Mucosa of rectum (tissue), 2 donors: ENCODE data around the gene SLC1A7.

Source experiments
- H3K27ac ChIP-seq, 2 donors: one replicate each; pipeline ENCODE4 v1.7.0; 2013; ENCODE audit warnings: inconsistent platforms in 2 of 2, low read depth in 2 of 2, low read length in 2 of 2
- H3K27me3 ChIP-seq, 2 donors: one replicate each; pipeline ENCODE4 v1.7.0; 2013; ENCODE audit warnings: low read length in 2 of 2; ENCODE audit not compliant: control insufficient read depth in 2 of 2, insufficient read depth in 2 of 2
- H3K36me3 ChIP-seq, 2 donors: one replicate each; pipeline ENCODE4 v1.7.0; 2013; ENCODE audit warnings: low read length in 2 of 2; ENCODE audit not compliant: control insufficient read depth in 2 of 2, insufficient read depth in 2 of 2
- H3K4me1 ChIP-seq, 2 donors: one replicate each; pipeline ENCODE4 v1.7.0; 2013; ENCODE audit warnings: low read length in 2 of 2, mild to moderate bottlenecking in 1 of 2; ENCODE audit not compliant: control insufficient read depth in 2 of 2, insufficient read depth in 2 of 2
- H3K4me3 ChIP-seq, 2 donors: one replicate each; pipeline ENCODE4 v1.7.0; 2013; ENCODE audit warnings: low read length in 2 of 2
- H3K9ac ChIP-seq, 2 donors: one replicate each; pipeline ENCODE4 v1.7.0; 2013; ENCODE audit warnings: low read length in 2 of 2, low read depth in 1 of 2, mild to moderate bottlenecking in 1 of 2
- H3K9me3 ChIP-seq, 2 donors: one replicate each; pipeline ENCODE4 v1.7.0; 2013; ENCODE audit warnings: low read length in 2 of 2; ENCODE audit not compliant: control insufficient read depth in 2 of 2
- donor health status: healthy.
- donor health status: Normal muscosa, but diverticular disease.

Gene SLC1A7

DNA sequence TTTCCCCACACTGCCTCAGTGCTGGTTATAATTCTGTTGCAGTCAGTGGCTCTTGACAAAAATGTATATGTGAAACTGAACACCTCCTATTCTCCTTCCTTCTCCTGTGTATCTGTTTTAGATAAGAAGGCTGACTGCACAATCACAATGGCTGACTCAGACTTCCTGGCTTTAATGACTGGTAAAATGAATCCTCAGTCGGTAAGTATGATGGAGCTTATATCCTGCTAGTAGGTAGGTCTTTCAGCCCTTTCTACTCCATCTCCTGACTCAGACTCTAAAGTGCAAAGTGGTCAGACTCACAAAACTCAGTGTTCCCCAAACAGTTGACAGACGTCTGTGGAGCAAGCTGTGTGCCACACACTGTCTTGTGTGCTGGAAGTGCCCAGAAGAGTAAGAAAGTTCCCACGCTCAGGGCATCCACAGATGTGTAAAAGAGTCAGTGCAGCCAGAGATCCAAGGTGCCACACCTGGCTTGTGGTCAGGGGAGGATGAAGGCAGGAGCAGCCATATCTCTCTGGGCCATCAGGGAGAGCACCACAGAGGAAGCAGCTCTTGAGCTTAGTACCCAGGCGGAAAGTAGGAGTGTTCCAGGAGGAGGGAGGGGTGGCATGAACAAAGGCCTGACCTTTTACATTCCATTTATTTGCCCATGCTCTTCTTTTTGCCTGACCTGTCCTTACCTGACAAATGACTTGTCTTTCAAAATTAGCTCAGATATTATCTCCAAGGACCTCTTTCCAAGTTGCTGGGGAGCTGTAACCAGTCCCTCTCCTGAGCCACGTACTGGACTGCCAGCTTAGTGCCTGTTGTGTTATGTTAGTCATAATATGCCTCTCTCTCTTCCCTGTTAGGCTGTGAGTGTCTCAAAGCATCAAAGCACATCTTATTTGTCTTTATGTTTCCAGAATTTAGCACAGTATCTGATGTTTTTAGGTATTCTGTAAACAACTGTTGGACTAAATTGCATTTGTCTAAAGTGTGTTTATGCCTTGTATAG lies 94.4 kb downstream of the SLC1A7 start:
- no peak overlapping the region for H3K4me3 ChIP-seq
- H3K4me1 ChIP-seq, result no peaks in the 10 kb centered on the region
- no peaks in the 10 kb centered on the region for H3K27me3 ChIP-seq
- H3K9ac ChIP-seq, result no peak overlapping the region
- no peak overlapping the region for H3K27ac ChIP-seq
- peaks cover 24 to 38% of the 10 kb centered on the region in 2 donors for H3K36me3 ChIP-seq
- no peaks in the 10 kb centered on the region for H3K9me3 ChIP-seq

DNA sequence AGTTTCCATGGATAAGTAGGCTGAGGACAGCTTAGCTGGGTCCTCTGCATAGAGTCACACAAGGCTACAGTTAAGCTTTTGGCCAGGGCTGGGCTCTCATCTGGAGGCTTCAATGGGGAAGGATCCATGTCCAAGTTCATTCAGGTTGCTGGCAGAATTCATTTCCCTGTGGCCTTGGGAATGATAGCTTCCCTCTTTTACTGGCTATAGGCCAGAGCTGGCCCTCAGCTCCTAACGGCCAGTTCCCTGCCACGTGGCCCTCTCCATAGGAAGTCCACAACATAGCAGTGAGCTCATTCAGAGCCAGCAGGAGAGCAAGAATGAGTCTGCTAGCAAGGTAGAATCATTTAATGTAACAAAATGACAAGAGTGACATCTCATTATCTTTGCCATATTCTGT lies 95.5 kb downstream of the SLC1A7 start:
- no peak overlapping the region for H3K4me3 ChIP-seq
- H3K4me1 ChIP-seq, result no peaks in the 10 kb centered on the region
- peaks cover 29 to 35% of the 10 kb centered on the region in 2 donors for H3K36me3 ChIP-seq
- no peaks in the 10 kb centered on the region for H3K9me3 ChIP-seq
- H3K9ac ChIP-seq, result no peak overlapping the region
- H3K27ac ChIP-seq, result no peak overlapping the region
- H3K27me3 ChIP-seq, result no peaks in the 10 kb centered on the region

DNA sequence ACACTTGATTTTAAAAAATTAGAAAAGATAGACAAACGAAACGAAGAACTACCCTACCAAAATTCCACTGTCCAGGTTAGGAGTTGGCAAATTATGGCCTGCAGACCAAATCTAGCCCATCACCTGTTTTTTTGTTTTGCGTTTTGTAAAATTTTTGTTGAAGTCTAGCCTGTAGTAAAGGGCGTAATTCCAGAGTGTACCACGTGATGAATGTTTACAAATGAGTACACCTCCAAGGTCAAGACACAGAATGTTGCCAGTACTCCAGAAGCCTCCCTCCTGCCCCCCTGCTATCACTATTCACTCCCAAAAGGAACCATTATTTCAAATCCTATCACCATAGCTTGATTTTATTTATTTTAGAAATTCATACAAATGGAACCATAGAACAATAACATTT lies 97.5 kb downstream of the SLC1A7 start:
- no peak overlapping the region for H3K9ac ChIP-seq
- H3K4me3 ChIP-seq, result no peak overlapping the region
- no peak overlapping the region for H3K27ac ChIP-seq
- no peaks in the 10 kb centered on the region for H3K27me3 ChIP-seq
- H3K36me3 ChIP-seq, result peaks cover 27 to 29% of the 10 kb centered on the region in 2 donors
- no peaks in the 10 kb centered on the region for H3K4me1 ChIP-seq
- H3K9me3 ChIP-seq, result no peaks in the 10 kb centered on the region

DNA sequence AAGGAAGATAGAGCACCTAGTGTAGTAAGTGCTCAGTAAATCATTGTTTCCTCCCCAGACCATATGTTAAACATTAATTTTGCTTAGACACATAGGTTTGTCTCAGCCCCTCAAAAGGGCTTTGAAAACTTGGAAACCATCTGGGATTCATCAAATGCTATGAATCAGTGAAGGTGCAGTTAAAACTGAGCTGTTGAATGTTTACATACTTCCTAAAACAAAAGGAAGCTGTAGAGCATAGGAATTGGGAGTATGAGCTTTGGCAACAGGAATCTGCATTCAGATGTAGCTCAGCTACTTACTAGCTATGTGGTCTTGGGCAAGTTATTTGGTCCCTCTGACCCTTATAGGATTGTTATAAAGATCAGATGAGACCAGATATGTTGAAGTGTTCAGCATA lies 99.2 kb downstream of the SLC1A7 start:
- Histone ChIP-seq H3K36me3 (peaks cover 32 to 34% of the 10 kb centered on the region in 2 donors), H3K9ac (no peak overlapping the region), H3K4me3 (no peak overlapping the region)

DNA sequence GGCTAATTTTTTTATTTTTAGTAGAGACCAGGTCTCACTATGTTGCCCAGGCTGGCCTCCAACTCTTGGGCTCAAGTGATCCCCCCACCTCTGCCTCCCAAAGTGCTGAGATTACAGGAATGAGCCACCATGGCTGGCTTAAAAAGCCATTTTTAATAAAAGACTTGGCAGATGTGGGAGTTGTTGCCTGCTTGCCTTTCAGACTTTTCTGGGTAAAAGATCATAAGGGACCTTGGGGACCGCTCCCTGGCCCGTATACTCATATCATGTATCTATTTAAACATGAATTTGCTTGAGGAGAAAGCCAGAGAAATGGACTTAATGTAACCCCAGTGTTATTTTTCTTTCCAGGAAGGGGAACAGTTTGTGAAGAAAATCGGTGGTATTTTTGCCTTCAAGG lies 103.9 kb downstream of the SLC1A7 start:
- Histone ChIP-seq H3K4me3 (no peak overlapping the region), H3K4me1 (no peaks in the 10 kb centered on the region), H3K27ac (no peak overlapping the region), H3K36me3 (peaks cover 27 to 28% of the 10 kb centered on the region in 2 donors), H3K9ac (no peak overlapping the region), H3K9me3 (no peaks in the 10 kb centered on the region), H3K27me3 (no peaks in the 10 kb centered on the region)

More for the DNA sequence above, 99.2 kb downstream of the SLC1A7 start:
- Histone ChIP-seq H3K27me3 (no peaks in the 10 kb centered on the region), H3K9me3 (no peaks in the 10 kb centered on the region), H3K4me1 (no peaks in the 10 kb centered on the region), H3K27ac (no peak overlapping the region)
